GM12875 (cell line): Measurements from ENCODE around the gene UPP2.

Experiments used
- H3K4me3 ChIP-seq: one replicate; pipeline ENCODE4 v1.5.1; 2011; ENCODE audit warnings: low read depth, low read length, control low read depth
- CTCF ChIP-seq: IDR thresholded peaks from 2 replicates; pipeline ENCODE4 v1.5.1; 2011; ENCODE audit warnings: low read depth, mild to moderate bottlenecking, control low read depth, inconsistent platforms, low read length, moderate library complexity, borderline replicate concordance; ENCODE audit not compliant: insufficient read depth

UPP2 gene

DNA sequence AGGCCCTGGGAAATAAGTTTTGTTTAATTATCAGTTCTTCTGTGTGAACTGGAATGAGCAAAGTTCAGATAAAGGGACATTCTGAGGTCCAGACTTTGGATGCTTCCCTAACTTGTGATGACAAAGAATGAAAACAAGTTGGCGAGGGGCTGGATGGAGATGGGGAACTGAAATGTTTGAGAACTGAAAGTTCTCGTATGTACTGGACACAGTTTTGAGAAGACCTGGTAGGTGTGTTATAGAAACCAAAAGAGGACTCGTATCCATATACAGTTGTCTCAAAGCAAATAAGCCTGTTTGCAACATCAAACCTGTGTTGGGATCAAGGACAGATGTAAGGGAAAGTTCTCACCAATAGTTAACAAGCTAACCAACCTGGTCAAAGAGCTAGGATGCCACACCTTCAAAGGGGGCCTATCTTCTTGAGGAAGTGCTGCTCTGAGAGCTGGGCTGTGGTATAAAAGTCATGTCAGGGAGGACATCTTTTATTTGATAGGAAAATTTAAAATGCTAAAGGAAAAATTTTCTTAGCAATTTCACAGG lies at the start of gene UPP2:
TSS of gene UPP2 (plus strand) at position 493 of the 543 bp plus-strand sequence. CDS start 188 bp downstream, outside the sequence.
- no peak for TF ChIP-seq CTCF
- no peak within 1 kb of the TSS for H3K4me3 ChIP-seq

GRCh38 chr2:158052761-158053160 lies 48.9 kb upstream of the UPP2 start:
- no peak for TF ChIP-seq CTCF
- H3K4me3 ChIP-seq: no peak overlapping the region

- no peak for TF ChIP-seq CTCF
- H3K4me3 ChIP-seq: no peak overlapping the region
Measured at GRCh38 chr2:158056875-158057274, 44.8 kb upstream of the UPP2 start.

- no peak overlapping the region for H3K4me3 ChIP-seq
- TF ChIP-seq CTCF: no peak
Measured at GRCh38 chr2:158060160-158060834, 41.4 kb upstream of the UPP2 start.

- H3K4me3 ChIP-seq: no peak overlapping the region
- no peak for TF ChIP-seq CTCF
Measured at GRCh38 chr2:158060835-158061435, 40.7 kb upstream of the UPP2 start.

DNA sequence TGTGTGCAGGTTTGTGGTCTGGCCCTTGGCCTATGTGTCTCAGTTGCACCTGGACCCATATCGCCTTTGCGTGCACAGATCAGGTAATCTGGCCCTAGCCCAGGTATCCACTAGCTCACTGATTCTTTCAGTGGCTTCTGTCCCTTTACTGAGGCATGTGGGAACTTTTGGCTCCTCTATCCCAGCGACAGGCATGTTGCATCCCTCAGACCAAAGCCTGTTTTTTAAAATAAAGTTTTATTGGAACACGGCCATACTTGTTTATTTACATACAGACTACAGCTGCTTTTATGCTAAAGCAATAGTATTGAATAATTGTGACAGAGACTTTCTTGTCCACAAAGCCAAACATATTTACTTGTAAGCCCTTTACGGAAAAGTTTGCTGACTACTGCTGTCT lies 39.9 kb upstream of the UPP2 start:
- no peak for TF ChIP-seq CTCF
- no peak overlapping the region for H3K4me3 ChIP-seq

GRCh38 chr2:158066046-158066713 lies 35.5 kb upstream of the UPP2 start:
- no peak for TF ChIP-seq CTCF
- no peak overlapping the region for H3K4me3 ChIP-seq
